Vagina (tissue), 2 donors: Measurements from ENCODE around the gene KIAA1549.

ENCODE experiments used
- CTCF ChIP-seq, 3 experiments: fragments of 450-650 bp in 2 of 3; fragments of 200-600 bp in 1 of 3; sonication (generic) in 1 of 3; IDR thresholded peaks; one replicate each; pipeline ENCODE4 v1.5.1; 2017 to 2019; ENCODE audit warnings: antibody characterized with exemption in 3 of 3, mild to moderate bottlenecking in 2 of 3, moderate library complexity in 2 of 3
- POLR2AphosphoS5 ChIP-seq, 2 donors: sonication (generic); formaldehyde crosslinking; IDR thresholded peaks; one replicate each; pipeline ENCODE4 v1.9.0; 2017; ENCODE audit warnings: antibody characterized with exemption in 2 of 2, mild to moderate bottlenecking in 2 of 2, low read depth in 1 of 2; ENCODE audit not compliant: insufficient read depth in 1 of 2

DNA sequence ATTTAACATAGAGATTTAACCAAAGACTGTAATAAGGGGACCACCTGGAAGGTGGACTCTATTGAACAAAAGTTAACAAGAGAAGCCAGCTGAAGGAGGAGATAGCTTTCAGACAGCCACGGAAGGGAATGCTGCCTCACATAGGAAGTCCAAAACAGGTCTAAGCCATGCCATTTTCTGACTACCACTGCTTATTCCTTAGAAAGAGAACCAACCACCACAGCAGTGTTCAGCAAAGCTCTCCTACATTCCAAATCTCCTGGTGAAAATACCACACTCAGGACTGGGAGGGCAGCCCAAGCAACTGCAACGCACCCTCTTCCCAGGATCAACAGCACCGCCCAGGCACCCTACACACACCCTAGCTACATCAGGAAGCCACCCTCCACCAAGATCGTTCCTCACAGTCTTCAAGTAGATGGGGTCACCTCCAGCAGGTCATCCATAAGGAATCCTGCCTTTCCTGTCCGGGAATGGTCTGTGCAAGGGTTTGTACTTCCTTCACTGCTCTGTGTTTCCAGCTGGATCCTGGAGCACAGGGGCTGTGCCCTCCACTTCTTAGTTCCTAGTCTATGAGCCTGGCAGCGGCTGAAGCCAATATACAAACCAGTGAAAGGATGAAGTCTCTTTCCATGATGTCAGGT lies 2.5 kb downstream of the KIAA1549 start:
- TF ChIP-seq CTCF (IDR thresholded peaks at IDR 0.05): no peak
- TF ChIP-seq POLR2AphosphoS5 (IDR thresholded peaks at IDR 0.05; ENCODE audit: insufficient read depth in 1 of 2, low read depth in 1 of 2): no peak
